GM18519 (cell line): Measurements from ENCODE around the gene ATXN1L.
"Not testable (repeated sequence)": the region's sequence is repeated elsewhere in the genome, so short reads cannot be mapped to it uniquely, and the experiment has no call there.

ENCODE experiments used
- ATAC-seq: cut with Tn5 transposase; IDR thresholded peaks from one replicate; pipeline ENCODE4 v1.9.1; 2021; ENCODE audit warnings: mild to moderate bottlenecking, moderate library complexity; ENCODE audit not compliant: unreplicated experiment, low FRiP score

ATXN1L gene, protein sequence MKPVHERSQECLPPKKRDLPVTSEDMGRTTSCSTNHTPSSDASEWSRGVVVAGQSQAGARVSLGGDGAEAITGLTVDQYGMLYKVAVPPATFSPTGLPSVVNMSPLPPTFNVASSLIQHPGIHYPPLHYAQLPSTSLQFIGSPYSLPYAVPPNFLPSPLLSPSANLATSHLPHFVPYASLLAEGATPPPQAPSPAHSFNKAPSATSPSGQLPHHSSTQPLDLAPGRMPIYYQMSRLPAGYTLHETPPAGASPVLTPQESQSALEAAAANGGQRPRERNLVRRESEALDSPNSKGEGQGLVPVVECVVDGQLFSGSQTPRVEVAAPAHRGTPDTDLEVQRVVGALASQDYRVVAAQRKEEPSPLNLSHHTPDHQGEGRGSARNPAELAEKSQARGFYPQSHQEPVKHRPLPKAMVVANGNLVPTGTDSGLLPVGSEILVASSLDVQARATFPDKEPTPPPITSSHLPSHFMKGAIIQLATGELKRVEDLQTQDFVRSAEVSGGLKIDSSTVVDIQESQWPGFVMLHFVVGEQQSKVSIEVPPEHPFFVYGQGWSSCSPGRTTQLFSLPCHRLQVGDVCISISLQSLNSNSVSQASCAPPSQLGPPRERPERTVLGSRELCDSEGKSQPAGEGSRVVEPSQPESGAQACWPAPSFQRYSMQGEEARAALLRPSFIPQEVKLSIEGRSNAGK

DNA sequence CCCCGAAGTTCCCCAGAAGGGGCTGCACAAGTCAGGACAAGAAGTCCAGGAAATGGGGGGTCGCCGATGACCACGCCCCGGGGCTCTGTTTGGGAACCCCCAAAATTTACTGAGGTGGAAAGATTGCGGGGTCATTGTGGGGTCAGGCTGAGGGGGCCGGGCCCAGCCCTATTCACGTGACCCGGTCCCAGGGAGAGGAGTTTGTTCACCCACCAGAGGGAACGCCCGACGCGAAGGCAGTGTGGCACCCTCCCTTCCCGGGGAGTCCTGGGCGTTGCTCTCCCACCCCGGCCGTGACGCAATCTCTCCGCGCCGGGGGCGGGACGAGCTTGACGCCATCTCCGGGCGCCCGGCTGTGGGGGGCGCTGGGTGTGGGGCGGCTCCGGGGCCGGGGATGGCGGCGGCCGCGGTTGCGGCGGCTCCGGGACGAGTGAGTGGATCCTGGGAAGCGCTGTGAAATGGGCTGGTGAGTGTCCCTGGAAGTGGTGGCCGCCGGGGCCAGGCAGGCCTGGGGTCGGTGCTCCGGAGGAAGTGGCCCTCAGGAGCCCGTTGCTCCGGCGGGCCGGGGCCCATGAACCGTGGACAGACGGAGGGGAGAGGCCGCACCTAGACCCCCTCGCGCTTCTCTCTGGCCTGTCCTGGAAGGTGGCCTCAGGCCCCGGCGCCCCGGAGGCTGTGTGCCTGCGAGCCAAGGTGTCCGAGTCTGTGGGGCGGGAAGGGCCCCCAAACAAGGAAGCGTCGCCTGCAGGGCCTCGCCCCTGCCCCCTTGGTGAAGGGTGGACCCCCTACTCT lies at the start of gene ATXN1L:
ATXN1L (plus strand) TSS at position 338 of the 792 bp plus-strand sequence. CDS start 3,765 bp downstream, outside the sequence.
- ATAC-seq, result peak; percentile 45

DNA sequence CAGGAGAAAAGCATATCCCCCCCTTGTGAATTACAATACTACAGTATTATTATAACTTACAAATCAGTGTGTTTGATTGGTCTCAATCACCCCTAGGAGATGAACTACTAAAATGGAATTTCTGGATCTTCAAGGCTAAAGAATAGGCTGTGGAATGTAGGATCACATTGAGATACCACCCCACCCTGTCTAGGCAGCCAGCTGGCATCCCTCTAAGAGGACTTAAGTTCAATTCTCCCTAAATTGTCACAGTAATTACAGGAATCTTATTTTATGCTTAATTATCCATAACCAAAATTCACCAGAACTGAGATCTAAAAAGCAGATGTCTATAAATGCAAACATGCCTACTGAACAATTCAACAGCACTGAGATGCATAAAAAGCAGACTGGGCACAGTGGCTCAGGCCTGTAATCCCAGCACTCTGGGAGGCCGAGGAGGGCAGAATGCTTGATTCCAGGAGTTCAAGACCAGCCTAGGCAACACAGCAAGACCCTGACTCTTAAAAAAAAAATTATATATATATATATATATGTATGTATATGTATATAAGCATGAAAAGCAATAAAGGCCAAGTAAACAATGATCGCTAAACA lies 49.2 kb upstream of the ATXN1L start:
- no peak for ATAC-seq

DNA sequence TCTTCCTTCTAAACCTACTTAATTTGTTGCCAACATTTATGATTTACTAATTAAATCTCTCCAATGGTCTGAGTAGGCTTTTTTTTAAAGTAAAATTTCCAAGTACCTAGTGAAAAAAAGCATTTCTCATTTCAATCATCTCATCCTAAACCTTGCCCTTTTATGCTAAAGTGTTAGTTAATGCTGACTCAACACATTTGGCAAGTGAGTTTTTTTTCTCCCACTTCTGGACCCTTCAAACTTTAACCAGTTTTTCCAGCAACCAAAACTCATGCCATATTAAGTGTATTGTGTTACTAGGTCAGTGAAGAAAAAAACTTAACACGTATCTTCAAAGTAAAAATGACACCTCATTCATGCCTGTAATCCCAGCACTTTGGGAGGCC lies 42.5 kb upstream of the ATXN1L start:
- ATAC-seq, result no peak

DNA sequence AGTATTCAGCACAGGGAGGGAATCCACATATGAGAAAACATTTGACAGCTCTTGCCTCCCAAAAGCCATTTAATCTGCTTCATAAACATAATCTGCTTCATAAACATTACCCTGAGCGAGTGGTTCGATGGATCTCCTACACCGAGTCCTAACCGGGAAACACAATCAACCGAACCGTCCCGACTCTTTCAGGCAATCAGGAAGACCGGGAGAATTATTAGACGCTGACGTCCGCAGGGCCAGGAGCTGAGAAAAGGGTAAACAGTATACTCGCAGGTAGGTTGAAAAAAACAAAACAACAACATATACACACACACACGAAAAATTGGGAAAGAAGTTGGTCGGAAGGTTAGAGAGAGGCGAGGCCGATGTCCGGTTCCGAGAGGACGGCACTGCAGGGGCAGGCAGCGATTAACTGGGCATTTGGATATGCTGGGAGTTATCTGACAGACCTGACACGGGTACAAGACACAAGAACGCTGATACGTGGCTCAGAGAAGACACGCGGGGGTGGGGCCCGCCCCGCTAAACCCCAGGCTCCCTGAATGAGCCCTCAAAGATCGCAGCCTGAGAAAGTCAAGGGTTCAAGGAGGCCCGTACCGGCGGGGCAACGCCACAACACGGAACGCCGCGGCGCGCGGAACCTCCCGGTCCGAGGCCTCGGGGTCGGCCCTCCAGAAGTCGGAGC lies 37.7 kb upstream of the ATXN1L start:
- peak; percentile 17 for ATAC-seq

DNA sequence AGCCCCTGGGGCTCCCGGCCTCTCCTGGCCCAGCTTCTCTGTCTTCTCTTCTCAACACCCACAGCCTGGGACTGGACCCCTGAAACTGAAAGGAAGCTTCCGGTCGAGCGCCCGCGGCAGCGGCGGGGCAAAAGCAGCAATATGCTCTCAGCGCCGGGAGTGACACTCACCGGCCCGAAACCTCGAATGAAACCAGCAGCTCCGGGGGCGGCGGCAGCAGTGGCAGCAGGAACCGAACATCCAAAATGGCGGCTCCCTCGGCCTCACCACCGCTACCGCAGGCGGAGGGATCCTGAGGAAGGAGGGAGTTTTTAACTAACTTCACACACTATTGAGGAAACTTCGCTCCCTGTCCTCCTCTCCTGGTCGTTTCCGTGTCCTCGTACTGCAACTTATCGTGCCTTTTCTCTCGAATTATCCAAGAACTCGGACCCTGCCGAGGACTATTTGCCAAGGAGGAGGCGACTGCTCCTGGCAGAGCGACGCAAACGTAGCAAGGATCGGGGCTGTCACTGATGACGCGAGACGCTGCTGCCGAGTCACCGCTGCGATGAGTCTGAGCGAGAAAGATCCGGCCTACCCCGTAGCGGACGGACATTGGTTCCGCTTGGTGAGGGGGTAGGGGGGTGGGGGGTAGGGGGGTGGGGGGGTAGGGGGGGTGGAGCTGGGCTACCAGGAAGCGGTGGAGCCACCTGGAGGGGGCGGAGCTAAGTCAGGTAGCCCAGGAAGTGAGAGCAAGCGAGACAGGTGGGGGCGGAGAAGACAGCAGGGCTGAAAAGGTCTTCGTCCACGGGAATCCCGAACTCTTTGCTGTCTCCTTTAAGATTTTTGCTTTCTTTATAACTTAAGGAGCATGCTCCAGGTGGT lies 37.0 kb upstream of the ATXN1L start, which contains the start of gene AP1G1:
AP1G1 (minus strand) TSS at position 242 of the 867 bp plus-strand sequence. CDS start 19,355 bp downstream, outside the sequence.
- peak; percentile 59 for ATAC-seq

DNA sequence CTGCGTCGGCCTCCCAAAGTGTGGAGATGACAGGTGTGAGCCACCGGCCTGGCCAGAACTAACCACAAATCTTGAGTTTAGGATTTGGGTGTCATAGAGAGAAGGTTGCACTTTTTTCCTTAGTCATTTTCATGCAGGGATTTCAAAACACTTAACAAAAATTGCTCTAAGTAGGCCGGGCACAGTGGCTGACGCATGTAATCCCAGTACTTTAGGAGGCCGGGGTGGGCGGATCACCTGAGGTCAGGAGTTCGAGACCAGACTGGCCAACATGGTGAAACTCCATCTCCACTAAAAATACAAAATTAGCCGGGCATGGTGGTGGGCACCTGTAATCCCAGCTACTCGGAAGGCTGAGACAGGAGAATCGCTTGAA lies 35.6 kb upstream of the ATXN1L start:
- ATAC-seq, result not testable (repeated sequence)

DNA sequence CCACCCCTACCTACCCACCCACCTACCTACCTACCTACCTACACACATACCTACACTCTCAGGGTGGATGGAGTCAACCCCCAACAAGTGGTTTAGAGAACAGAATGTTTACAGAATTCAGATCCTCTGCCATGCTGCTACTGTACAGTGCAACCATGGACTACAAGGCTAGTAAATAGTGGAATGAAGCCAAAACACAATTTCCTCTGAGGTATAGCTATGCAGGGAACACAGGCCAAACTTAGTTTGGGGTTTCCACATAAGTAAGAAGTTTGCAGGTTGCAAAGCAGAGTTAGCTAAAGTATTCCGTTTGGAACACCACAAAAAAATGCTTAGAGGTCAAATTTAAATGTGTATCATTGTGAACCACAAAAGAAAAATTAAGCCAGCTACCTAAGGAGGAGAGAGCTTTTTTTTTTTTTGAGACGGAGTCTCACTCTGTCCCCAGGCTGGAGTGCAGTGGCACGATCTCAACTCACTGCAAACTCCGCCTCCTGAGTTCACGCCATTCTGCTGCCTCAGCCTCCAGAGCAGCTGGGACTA lies 34.4 kb upstream of the ATXN1L start:
- ATAC-seq, result no peak

DNA sequence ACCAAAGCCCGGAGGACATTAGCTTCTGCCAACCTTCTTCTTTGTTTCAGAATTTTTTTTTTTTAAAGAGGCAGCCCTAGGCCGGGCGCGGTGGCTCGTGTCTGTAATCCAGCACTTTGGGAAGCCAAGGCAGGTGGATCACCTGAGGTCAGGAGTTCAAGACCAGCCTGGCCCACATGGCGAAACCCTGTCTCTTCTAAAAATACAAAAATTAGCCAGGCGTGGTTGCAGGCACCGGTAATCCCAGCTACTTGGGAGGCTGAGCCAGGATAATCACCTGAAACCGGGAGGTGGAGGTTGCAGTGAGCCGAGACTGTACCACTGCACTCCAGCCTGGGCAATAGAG lies 28.6 kb upstream of the ATXN1L start:
- peak; percentile 1 for ATAC-seq

DNA sequence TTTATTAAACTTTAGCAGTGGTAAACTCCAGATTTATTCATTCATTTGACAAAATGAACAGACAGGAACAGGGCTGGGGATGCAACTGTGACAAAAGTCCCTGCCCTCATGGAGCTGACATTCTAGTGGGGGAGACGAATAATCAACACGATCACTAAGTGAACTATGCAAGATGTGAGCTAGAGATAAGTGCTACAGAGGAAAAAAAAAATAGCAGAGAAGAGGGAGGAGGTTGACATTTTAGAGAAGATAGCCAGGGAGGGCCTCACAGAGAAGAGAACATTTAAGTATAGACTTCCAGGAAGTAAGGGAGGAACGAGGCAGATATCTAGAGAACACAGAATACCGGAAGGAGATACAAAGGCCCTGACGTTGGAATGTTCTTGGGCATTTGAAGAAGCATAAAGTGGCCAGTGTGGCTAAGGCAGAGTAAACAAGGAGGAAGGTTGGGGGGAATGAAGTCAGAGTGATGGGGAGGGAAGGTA lies 19.2 kb upstream of the ATXN1L start:
- ATAC-seq, result no peak

DNA sequence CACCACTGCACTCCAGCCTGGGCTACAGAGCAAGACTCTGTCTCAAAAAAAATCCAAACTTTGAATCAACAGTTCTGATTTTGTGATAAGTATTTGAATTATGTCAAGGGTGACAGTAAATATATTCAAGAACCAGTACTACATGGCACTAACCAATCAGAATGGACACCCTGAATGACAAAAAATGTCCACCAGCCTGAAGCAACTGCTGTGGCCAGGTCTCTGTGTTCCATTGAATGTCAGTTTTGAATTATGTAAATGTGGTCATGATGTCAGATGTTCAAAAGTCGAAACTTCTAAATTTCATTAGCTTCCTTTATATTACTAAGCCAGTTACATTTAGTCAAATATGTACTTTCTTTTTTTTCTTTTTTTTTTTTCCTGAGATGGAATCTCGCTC lies 15.4 kb upstream of the ATXN1L start:
- ATAC-seq, result no peak

DNA sequence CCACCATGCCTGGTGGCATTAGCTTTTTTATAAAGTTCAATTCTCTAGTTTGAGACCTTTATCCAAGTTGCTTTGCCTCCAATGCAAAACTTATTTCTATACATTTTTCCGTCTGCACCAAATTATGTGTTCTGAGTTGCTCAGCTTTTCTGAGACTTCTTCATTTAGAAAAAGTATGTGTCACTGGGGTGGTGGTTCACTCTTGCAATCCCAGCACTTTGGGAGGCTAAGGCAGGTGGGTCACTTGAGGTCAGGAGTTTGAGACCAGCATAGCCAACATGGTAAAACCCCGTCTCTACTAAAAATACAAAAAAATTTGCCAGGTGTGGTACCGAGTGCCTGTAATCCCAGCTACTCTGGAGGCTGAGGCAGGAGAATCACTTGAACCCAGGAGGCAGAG lies 14.1 kb upstream of the ATXN1L start:
- ATAC-seq, result not testable (repeated sequence)

DNA sequence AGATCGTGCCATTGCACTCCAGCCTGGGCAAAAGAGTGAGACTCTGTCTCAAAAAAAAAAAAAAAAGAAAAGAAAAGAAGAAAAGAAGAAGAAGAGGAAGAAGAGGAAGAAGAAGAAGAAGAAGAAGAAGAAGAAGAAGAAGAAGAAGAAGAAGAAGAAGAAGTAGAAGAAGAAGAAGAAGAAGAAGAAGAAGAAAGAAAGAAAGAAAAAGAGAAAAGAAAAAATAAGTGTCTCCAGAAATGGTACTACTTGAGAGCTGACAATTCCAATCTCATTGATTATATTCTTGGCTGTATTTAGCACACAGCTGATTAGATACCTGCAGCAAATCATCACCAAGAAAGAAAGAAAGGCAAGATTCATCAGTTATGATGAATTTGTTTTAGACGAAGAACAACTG lies 13.7 kb upstream of the ATXN1L start:
- ATAC-seq, result not testable (repeated sequence)

DNA sequence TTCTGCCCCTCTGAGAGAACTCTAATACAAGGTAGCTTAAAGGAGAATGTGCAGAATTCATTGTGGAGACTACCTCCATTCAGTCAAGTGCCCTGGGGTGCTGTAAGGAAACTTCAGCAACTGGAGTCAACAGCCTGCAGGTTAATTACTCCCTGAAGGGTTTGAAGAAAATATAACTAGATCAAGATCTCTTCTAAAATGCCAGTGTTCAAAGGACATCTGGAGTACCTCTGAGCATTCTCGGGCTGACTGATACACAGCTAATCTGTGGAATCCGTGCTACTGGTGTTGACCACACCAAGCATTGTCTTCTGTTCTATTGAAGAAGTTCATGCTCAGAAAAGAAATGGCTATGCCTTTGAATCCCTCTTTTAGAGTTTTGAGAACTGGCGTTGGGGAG lies 11.5 kb upstream of the ATXN1L start:
- ATAC-seq, result no peak

DNA sequence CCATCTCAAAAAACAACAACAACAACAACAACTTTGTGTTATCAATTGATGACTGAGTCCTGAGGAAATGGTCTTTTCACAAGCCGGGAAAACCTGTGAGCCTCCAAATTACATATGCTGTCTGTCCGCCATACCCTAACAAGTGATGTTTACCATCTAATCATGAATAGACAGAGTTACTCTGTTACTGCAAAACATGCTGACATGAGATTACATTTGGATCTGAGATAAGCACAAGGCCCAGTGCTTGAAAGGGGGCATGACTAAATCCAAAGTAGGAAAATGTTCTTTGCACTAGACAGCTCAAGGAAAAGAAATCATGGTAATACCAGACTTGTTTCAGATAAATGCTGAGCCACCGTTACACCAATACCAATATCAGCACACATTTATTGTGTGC lies 8.6 kb upstream of the ATXN1L start:
- no peak for ATAC-seq

DNA sequence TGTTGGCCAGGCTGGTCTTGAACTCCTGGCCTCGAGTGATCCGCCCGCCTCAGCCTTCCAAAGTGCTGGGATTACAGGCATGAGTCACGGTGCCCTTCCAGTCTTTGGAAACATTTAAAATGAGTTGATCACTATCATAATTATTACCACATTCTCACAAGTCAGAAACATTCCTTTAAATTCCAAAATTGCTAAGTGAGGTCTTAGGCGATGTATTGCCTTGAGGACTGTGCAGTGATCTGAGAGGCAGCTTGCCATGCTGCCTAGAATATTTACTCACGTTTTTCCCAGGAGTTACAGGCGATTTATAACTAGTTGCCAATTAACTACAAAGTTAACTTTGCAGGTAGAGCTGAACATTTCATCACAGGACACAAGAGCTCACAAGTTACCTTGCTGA lies 5.7 kb upstream of the ATXN1L start:
- ATAC-seq, result no peak

DNA sequence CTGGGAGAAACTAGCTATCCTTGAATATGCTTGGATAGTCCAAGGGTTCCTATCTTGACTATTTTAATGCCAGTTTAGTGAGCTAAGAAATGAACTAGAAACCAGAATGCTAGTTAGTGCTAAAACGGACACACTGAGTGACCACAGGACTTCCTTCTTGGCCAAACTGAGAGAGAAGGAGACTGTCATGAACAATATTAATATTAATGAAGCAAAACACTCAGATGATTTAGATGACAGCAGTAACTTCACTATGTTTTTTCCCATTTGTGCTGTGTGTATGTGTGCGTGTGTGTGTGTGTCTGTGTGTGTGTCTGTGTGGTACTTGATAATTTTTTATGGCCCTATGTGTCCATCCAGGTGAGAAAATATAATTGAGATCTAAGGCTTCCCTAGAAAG lies 2.2 kb upstream of the ATXN1L start:
- ATAC-seq, result no peak

DNA sequence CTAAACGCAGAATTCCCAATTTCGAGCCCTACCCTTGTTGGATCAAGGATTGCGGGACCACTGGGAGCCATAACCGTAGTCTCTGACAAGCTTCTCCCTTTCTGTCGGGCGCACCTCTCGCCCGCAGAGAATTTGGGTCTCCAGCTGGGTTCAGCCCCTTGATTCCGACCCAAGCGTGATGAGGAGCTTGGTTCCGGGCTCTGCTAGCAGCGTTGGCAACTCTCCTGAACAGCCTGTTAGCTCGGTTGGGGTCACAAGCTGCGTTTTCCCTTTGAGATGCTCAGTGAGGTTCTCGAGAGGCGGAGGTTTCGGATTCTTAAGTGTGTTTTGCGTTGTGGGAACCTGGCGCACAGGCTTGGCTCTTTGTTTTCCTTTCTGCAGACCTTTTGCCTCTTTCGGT lies 655 bp downstream of the ATXN1L start:
- ATAC-seq, result peak; percentile 3

DNA sequence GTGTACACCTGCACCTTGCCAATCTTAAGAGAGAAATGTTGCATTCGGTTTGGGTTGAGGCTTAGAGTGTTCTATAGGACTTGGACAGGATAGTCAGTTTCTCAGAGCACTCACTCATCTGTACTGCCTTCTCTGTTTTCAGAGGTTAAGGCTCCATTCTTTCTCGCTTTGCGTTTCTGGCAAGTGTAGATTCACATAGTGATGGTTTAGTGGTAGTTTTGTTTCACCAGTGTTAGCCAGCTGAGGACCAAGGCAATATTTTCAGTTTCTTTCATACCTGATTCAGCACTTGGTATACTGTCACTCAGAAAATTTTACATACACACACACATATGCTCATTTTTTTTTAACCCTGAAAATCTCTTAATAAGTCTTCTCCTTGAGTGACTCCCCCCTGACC lies 1.3 kb downstream of the ATXN1L start:
- ATAC-seq, result no peak

DNA sequence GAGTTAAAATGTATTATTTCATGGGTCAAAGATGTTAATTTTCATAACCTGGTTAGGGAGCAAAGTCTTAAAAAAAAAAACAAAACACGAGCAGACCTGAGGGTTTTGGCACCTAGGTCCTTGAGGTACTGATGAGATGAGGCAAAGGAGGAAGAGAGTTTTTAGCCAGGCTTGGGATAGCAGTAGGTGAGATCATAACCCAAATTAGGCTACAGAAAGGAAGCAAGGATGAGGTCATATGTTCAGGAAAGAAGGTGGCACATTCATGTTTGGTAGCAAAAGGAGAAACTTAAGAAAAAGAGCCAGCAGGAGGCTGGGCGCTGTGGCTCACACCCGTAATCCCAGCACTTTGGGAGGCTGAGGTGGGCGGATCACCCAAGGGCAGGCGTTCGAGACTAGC lies 2.8 kb downstream of the ATXN1L start:
- ATAC-seq, result no peak
